ENCODE data around the gene MLLT6. TPM values are rescaled to one million over a fixed set of nuclear protein-coding genes. Genes with fewer than 3 reads are reported as not detected.

The MLLT6 gene
- total and polyA plus RNA-seq, 2 of the 13 experiments (the other 11 are each of a cell fraction or from before 2014, with no cell fraction given), result 50.7 to 69.5 TPM

- TF ChIP-seq MLLT10 (CRISPR knock-in tag; IDR thresholded peaks at IDR 0.05), result no peak
- no peak for TF ChIP-seq ZNF12 (CRISPR knock-in tag; IDR thresholded peaks at IDR 0.05)
- no peak for TF ChIP-seq THAP11 (CRISPR knock-in tag; IDR thresholded peaks at IDR 0.05)
- TF ChIP-seq CEBPG (CRISPR knock-in tag; IDR thresholded peaks at IDR 0.05), result no peak
- TF ChIP-seq PHB2 (IDR thresholded peaks at IDR 0.05; ENCODE audit: partially characterized antibody), result no peak
- no peak for TF ChIP-seq PBX3 (CRISPR knock-in tag; IDR thresholded peaks at IDR 0.05; ENCODE audit: borderline replicate concordance)
- TF ChIP-seq FOXK2 (IDR thresholded peaks at IDR 0.05), result peak; percentile 14; the same call in 1 of the 2 replicates
- TF ChIP-seq ZNF343 (CRISPR knock-in tag; IDR thresholded peaks at IDR 0.05), result peak; percentile 42; the same call in 1 of the 2 replicates
- no peak for TF ChIP-seq FOXA1 (IDR thresholded peaks at IDR 0.05)
- TF ChIP-seq FOXA1 (CRISPR knock-in tag; IDR thresholded peaks at IDR 0.05), result no peak
- no peak for TF ChIP-seq ZFP1 (CRISPR knock-in tag; IDR thresholded peaks at IDR 0.05)
- no peak for TF ChIP-seq ZNF530 (CRISPR knock-in tag; IDR thresholded peaks at IDR 0.05; ENCODE audit: low read depth)
- no peak for TF ChIP-seq MTF2 (CRISPR knock-in tag; IDR thresholded peaks at IDR 0.05; ENCODE audit: borderline replicate concordance)
- TF ChIP-seq ZNF33B (CRISPR knock-in tag; IDR thresholded peaks at IDR 0.05), result no peak
- no peak for TF ChIP-seq ZNF253 (CRISPR knock-in tag; IDR thresholded peaks at IDR 0.05; ENCODE audit: borderline replicate concordance)
- TF ChIP-seq ZFP62 (CRISPR knock-in tag; IDR thresholded peaks at IDR 0.05), result no peak
- TF ChIP-seq THRA (CRISPR knock-in tag; IDR thresholded peaks at IDR 0.05; ENCODE audit: borderline replicate concordance), result no peak
- no peak for TF ChIP-seq ZNF335 (CRISPR knock-in tag; IDR thresholded peaks at IDR 0.05)
- no peak for TF ChIP-seq PBX2 (CRISPR knock-in tag; IDR thresholded peaks at IDR 0.05)
- no peak for TF ChIP-seq KDM6A (CRISPR knock-in tag; IDR thresholded peaks at IDR 0.05; ENCODE audit: low read depth)
- no peak for TF ChIP-seq CENPBD1 (CRISPR knock-in tag; IDR thresholded peaks at IDR 0.05; ENCODE audit: borderline replicate concordance, low read depth)
- no peak for TF ChIP-seq MATR3 (CRISPR knock-in tag; IDR thresholded peaks at IDR 0.05)
- no peak for TF ChIP-seq POLR2AphosphoS2 (IDR thresholded peaks at IDR 0.05; ENCODE audit: low read depth, low read length)
- TF ChIP-seq GLI4 (CRISPR knock-in tag; IDR thresholded peaks at IDR 0.05; ENCODE audit: borderline replicate concordance), result no peak
- no peak for TF ChIP-seq ZMYM4 (CRISPR knock-in tag; IDR thresholded peaks at IDR 0.05)
- TF ChIP-seq SMYD3 (CRISPR knock-in tag; IDR thresholded peaks at IDR 0.05), result no peak
- TF ChIP-seq ERF (CRISPR knock-in tag; IDR thresholded peaks at IDR 0.05), result no peak
- TF ChIP-seq PRPF4 (IDR thresholded peaks at IDR 0.05; ENCODE audit: low read depth, low read length, poor library complexity, severe bottlenecking), result no peak
- no peak for TF ChIP-seq ZNF782 (CRISPR knock-in tag; IDR thresholded peaks at IDR 0.05; ENCODE audit: borderline replicate concordance)
- TF ChIP-seq HOMEZ (CRISPR knock-in tag; IDR thresholded peaks at IDR 0.05; ENCODE audit: low read depth), result no peak
Observed at GRCh38 chr17:38751144-38751807, 46.2 kb downstream of the MLLT6 start (continued).

Data from HepG2 (cell line).